ENCODE measurements around the gene OR5D18. TPM values are rescaled to one million over a fixed set of nuclear protein-coding genes. Genes with fewer than 3 reads are reported as not detected.
"Not testable (repeated sequence)": the region's sequence is repeated elsewhere in the genome, so short reads cannot be mapped to it uniquely, and the experiment has no call there.

The OR5D18 gene
- total RNA-seq, 1 donor from 2014 or later, result not detected

GRCh38 chr11:55854704-55855103 is 35.3 kb downstream of the OR5D18 start:
- H3K27me3 ChIP-seq, result no peaks in the 10 kb centered on the region
- DNase-seq (no peak), ATAC-seq (no peak)
- TF ChIP-seq CTCF (IDR thresholded peaks at IDR 0.05), result no peak
- H3K4me1 ChIP-seq, result no peaks in the 10 kb centered on the region
- no peak overlapping the region for H3K27ac ChIP-seq
- H3K9me3 ChIP-seq, result no peaks in the 10 kb centered on the region
- H3K4me3 ChIP-seq, result no peak overlapping the region
- no peaks in the 10 kb centered on the region for H3K36me3 ChIP-seq
- intact Hi-C loops (cut with DNase I), result no loop called here

DNA sequence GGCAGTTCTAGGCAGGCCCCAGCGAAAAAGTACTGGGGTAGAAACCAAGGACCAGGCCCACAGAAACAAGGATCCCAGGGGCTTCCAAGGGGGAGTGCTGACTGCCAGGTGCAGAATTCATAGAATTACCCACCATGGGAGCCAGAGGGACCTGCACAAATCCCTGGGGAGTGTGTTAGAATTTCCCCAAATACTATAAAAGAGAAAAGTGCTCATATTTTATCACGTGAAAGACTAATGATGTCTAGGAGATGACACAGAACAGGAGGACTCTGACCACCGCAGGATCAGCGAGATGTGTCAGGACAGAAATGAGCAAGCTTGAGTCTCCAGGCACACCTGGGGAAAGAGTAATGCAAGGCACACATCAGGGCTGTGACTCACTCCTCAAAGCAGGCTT is 47.9 kb downstream of the OR5D18 start:
- H3K27me3 ChIP-seq; H3K4me3 ChIP-seq; DNase-seq; H3K9me3 ChIP-seq; intact Hi-C loops (cut with DNase I); H3K27ac ChIP-seq; H3K36me3 ChIP-seq; H3K4me1 ChIP-seq; ATAC-seq: not testable (repeated sequence)

Other genes starting within 250 kb of the OR5D18 start
- not detected for gene OR4C16, start 247.5 kb upstream of the OR5D18 start, total RNA-seq
- not detected for gene OR4C11, start 212.0 kb upstream of the OR5D18 start, total RNA-seq
- not detected for gene OR4P4, start 184.5 kb upstream of the OR5D18 start, total RNA-seq
- not detected for gene OR4S2, start 171.3 kb upstream of the OR5D18 start, total RNA-seq
- gene OR4C6, start 157.4 kb upstream of the OR5D18 start, total RNA-seq, result not detected
- gene OR5D13, start 46.2 kb upstream of the OR5D18 start, total RNA-seq, result not detected
- gene OR5D14, start 24.1 kb upstream of the OR5D18 start, total RNA-seq, result not detected
- gene OR5L1, start 8.3 kb upstream of the OR5D18 start, total RNA-seq, result not detected
- not detected for gene OR5L2, start 7.6 kb downstream of the OR5D18 start, total RNA-seq
- gene OR5D16, start 19.1 kb downstream of the OR5D18 start, total RNA-seq, result not detected
- not detected for gene TRIM51, start 63.7 kb downstream of the OR5D18 start, total RNA-seq
- gene OR5W2, start 95.0 kb downstream of the OR5D18 start, total RNA-seq, result not detected
- not detected for gene OR5I1, start 116.8 kb downstream of the OR5D18 start, total RNA-seq
- not detected for gene OR10AG1, start 150.3 kb downstream of the OR5D18 start, total RNA-seq
- gene OR5F1, start 175.0 kb downstream of the OR5D18 start, total RNA-seq, result not detected
- gene OR5AS1, start 208.0 kb downstream of the OR5D18 start, total RNA-seq, result not detected